Skeletal muscle tissue (tissue), 4 donors: ENCODE data around the gene VTI1A. TPM values are rescaled to one million over a fixed set of nuclear protein-coding genes. Genes with fewer than 3 reads are reported as not detected.

Experiments used
- H3K27ac ChIP-seq: one replicate; pipeline ENCODE4 v1.7.0; 2013; ENCODE audit warnings: mild to moderate bottlenecking, low read depth, low read length, inconsistent platforms
- H3K27me3 ChIP-seq, 3 donors: one replicate each; pipeline ENCODE4 v1.7.0; 2013; ENCODE audit warnings: low read length in 3 of 3; ENCODE audit not compliant: control insufficient read depth in 3 of 3, insufficient read depth in 3 of 3
- H3K36me3 ChIP-seq, 3 donors: one replicate each; pipeline ENCODE4 v1.7.0; 2013; ENCODE audit warnings: low read length in 3 of 3; ENCODE audit not compliant: control insufficient read depth in 3 of 3, insufficient read depth in 3 of 3
- H3K4me1 ChIP-seq, 3 donors: one replicate each; pipeline ENCODE4 v1.7.0; 2013; ENCODE audit warnings: low read length in 3 of 3, mild to moderate bottlenecking in 3 of 3; ENCODE audit not compliant: control insufficient read depth in 3 of 3, insufficient read depth in 3 of 3
- H3K4me3 ChIP-seq, 3 donors: one replicate each; pipeline ENCODE4 v1.7.0; 2013; ENCODE audit warnings: low read length in 3 of 3
- H3K9ac ChIP-seq, 3 donors: one replicate each; pipeline ENCODE4 v1.7.0; 2013; ENCODE audit warnings: low read length in 3 of 3, mild to moderate bottlenecking in 3 of 3, moderate library complexity in 2 of 3, low read depth in 1 of 3
- H3K9me3 ChIP-seq, 3 donors: one replicate each; pipeline ENCODE4 v1.7.0; 2013; ENCODE audit warnings: low read length in 3 of 3; ENCODE audit not compliant: control insufficient read depth in 3 of 3
- total RNA-seq: library from RNA; depleted of rRNA; stranded (reverse); fragments of >200 nt; gene quantifications from one replicate; pipeline ENCODE4 v1.2.3, GENCODE V29; 2014
- donor health status: Osteomylitis.

VTI1A gene
- total RNA-seq, 1 donor from 2014 or later = 18.3 TPM

DNA sequence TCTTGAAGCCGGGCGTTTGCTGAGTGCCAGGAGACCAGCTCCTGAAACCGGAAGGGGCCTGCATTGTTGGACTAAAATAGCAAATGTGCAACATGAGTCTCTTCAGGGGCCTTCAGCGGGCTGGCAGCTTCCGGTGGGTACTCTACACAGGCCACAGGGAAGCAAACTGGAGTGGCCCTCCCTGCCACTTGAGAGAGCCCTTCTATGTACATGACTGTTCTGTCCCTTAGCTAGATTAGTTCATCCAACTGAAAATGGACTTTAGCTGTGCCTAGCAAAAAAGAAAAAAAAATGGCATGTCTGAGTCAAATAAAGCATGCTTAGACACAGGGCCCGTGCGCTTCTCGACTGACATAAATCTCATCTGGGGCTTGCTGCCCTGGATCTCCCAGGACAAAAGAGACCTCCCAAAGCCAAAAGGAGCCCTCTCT, 387.8 kb downstream of the VTI1A start:
- peak overlapping the region in 1 of 3 donors; percentile 12 for H3K4me3 ChIP-seq
- peak overlapping the region in 2 of 3 donors; percentile 24 to 41 for H3K9ac ChIP-seq
- no peaks in the 10 kb centered on the region for H3K27me3 ChIP-seq
- peaks cover 18 to 29% (median 24%) of the 10 kb centered on the region in 3 donors for H3K4me1 ChIP-seq
- H3K36me3 ChIP-seq = no peaks in the 10 kb centered on the region
- peaks cover 0 to 2% (median 0%) of the 10 kb centered on the region in 3 donors for H3K9me3 ChIP-seq
- H3K27ac ChIP-seq = peak overlapping the region; percentile 11

DNA sequence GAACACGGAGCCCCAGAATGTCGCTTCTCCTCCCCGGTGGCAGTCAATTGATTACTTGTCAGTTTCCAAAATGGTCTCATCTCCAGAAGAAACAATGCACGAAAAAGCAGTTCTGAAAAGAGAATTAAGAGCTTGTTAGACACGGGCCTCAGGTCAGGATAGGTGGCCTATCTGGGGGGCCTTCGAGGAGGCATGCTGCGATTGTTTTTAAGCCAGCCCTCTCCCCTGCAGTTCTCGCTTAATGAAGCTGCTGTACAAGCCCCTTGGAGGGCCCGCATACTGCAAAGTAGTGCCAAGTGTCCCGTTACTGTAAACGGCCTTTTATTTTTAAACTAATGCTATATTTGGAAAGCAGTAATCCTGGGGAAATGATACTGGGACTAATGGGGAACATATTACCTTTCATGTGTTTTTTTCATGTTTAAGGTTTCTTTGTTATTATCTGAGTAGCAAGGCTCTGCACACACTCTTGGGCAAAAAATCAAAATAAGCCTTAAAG, 388.3 kb downstream of the VTI1A start:
- peaks cover 0 to 2% (median 0%) of the 10 kb centered on the region in 3 donors for H3K9me3 ChIP-seq
- peaks cover 18 to 29% (median 24%) of the 10 kb centered on the region in 3 donors for H3K4me1 ChIP-seq
- H3K4me3 ChIP-seq = no peak overlapping the region
- H3K27me3 ChIP-seq = no peaks in the 10 kb centered on the region
- peak overlapping the region in 2 of 3 donors; percentile 34 to 41 for H3K9ac ChIP-seq
- no peak overlapping the region for H3K27ac ChIP-seq
- H3K36me3 ChIP-seq = no peaks in the 10 kb centered on the region

DNA sequence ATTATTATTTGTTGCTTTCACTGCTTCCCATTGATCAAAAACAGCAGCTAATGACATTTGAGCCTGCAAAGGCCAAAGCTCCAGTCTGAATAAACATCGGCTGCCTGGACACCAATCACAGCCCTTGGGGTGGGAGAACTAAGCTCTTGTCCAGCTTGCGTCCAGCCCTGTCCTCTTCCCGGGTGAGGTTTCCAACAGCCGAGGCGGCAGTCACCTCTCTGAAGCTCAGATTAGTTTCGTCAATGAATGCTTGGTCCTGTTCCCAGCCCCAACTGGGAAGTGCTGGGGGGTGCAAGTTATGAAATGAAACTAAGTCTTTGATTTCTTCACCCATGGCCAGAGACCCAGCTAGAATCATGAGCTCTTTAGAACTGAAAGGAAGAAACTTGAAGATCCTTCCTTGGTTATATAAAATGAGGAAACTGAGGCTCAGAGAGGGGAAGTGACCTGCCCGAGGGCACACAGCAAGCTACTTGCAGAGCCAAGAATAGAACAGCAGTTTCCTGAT, 389.0 kb downstream of the VTI1A start:
- Histone ChIP-seq H3K9me3 (peaks cover 0 to 2% (median 0%) of the 10 kb centered on the region in 3 donors), H3K4me3 (peak overlapping the region in 2 of 3 donors; percentile 23 to 37), H3K27me3 (no peaks in the 10 kb centered on the region), H3K4me1 (peaks cover 18 to 29% (median 24%) of the 10 kb centered on the region in 3 donors), H3K36me3 (no peaks in the 10 kb centered on the region), H3K9ac (no peak overlapping the region), H3K27ac (peak overlapping the region; percentile 13)

DNA sequence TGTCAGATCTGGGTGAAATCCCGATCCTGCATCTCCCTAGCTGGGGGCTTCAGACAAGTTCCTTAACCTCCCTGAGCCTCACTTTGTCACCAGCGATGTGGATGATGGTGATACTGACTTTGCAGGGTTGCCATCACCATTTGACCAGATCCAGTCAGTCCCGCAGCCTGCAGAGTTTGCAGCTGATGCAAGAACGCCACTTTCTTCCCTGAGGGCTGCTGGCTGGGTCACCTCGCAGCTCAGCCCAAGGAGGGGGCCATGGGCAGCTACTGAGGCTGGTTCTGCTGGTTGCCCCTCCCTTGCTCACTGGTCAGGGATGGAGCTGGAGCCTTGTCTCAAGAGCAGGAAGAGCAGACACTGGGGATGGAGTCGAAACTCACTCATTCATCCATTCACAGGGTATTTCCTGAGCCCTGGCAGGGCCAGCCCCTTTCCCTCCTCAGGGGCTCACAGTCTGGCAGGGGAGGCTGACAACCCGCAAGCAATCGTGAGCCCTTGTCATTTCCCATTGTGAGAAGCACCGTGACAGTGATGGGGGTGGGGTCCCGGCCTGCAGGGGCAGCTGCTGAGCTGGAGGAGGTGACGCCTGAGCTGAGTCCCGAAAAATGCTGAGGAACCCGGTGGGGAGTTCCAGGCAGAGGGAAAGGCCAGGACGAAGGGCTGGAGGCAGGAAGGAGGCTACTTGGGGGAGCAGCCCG, 391.9 kb downstream of the VTI1A start:
- peaks cover 0 to 2% (median 0%) of the 10 kb centered on the region in 3 donors for H3K9me3 ChIP-seq
- H3K4me3 ChIP-seq = no peak overlapping the region
- H3K4me1 ChIP-seq = peaks cover 30 to 39% (median 38%) of the 10 kb centered on the region in 3 donors
- no peak overlapping the region for H3K9ac ChIP-seq
- no peaks in the 10 kb centered on the region for H3K36me3 ChIP-seq
- no peaks in the 10 kb centered on the region for H3K27me3 ChIP-seq
- no peak overlapping the region for H3K27ac ChIP-seq

DNA sequence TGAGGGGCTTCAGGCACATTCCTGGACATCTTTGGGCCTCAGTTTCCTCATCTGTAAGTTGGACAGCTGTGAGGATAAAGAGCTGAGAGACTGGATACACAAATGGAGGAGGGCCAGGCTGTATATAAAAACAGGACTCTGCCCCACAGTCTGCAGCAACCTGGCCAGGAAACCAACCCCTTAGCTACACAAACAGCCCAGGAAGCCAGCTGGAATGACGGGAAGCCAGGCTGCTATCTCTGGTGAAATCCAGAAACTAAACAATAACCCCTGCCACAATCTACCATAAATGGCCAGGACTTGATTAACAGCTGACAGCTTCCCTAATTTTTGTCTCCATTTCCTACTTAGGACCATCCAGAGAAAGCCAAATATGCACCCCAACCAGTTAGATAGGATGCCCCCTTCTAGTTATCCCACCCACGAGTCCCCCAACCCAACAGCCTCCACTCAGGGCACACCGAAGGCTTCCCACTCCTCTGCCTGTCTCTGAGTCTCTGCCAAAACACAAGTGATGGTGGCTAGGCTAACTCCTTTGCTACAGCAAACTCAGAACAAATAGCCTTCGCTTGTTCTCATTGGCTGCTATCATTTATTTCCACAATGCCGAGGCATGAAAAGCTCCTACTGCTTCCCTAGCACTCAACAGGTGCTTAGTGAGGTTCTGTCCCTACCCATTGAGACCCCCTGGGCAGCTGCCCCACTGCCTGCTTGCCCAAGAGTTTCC, 393.1 kb downstream of the VTI1A start:
- Histone ChIP-seq H3K36me3 (no peaks in the 10 kb centered on the region), H3K4me1 (peaks cover 20 to 27% (median 27%) of the 10 kb centered on the region in 3 donors), H3K27me3 (no peaks in the 10 kb centered on the region), H3K9ac (no peak overlapping the region), H3K4me3 (no peak overlapping the region), H3K9me3 (peaks cover 0 to 2% (median 0%) of the 10 kb centered on the region in 3 donors), H3K27ac (no peak overlapping the region)

DNA sequence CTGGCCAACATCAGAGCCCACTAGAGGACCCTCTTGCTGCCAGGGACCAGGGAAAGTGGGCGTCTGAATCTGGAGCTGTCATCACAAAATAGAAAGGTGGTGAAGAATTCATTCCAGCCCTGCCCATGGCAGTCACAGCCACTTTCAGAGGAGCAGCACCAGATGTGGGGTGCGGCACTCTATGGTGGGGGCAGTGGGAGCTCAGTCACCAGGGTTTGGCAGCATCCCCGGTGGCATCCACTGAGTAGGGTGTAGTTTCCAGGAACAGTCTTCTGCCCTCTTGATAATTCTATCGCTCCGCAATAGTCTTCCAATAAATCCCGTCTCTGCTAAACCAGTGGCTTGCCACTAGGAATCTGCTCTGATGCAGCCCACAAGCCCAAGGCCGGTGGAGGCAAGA, 394.5 kb downstream of the VTI1A start:
- H3K9me3 ChIP-seq = peaks cover 0 to 2% (median 0%) of the 10 kb centered on the region in 3 donors
- H3K4me1 ChIP-seq = peaks cover 12 to 18% (median 16%) of the 10 kb centered on the region in 3 donors
- H3K27me3 ChIP-seq = no peaks in the 10 kb centered on the region
- H3K27ac ChIP-seq = no peak overlapping the region
- H3K4me3 ChIP-seq = no peak overlapping the region
- no peak overlapping the region for H3K9ac ChIP-seq
- H3K36me3 ChIP-seq = no peaks in the 10 kb centered on the region

DNA sequence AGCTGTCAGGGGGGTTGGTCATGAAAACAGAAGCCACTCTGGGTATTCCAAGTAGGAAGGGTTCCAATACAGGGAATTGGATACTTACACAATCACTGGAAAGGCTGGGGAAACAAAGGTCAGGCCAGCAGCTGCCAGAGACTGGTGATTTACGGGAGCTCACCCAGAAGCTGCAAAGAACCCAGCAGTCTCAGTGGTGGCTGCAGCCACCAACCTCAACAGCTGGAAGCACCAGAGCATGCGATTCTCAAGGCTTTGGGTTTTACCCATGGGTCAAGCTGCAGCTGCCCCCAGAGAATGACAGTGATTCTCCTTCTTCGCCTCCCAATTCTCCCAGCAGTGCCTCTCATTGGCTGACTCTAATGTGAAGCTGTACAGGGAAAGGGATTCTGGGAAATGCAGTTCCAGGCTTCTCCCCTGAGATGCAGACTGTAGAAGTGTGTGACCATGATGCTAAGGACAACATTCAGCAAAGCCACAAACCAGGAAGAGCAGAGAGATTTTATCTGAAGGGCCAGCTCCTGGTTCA, 395.9 kb downstream of the VTI1A start:
- Histone ChIP-seq H3K27me3 (no peaks in the 10 kb centered on the region), H3K9me3 (peaks cover 0 to 4% (median 0%) of the 10 kb centered on the region in 3 donors), H3K9ac (no peak overlapping the region), H3K4me1 (peaks cover 12 to 18% (median 16%) of the 10 kb centered on the region in 3 donors), H3K4me3 (no peak overlapping the region), H3K27ac (no peak overlapping the region), H3K36me3 (no peaks in the 10 kb centered on the region)

DNA sequence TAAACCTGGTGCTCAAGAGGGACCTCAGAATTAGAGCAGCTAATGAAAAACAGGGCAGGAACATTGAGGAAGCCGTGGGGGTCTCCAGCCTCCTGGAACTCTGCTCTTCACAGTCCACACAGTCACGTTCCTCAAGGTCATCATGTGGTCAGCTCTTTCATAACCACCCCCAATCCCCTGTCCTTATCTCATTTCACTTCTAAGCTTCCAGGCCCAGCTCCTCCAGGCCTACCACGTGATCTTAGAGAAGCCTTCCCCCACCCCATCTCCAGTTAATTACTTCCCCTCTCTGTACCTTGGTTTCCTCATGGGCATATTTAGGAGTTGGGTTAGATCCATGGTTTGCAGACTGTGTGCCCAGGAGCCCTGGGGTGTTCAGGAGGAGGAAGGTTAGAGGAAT, 396.6 kb downstream of the VTI1A start:
- H3K9me3 ChIP-seq = peaks cover 0 to 7% (median 0%) of the 10 kb centered on the region in 3 donors

DNA sequence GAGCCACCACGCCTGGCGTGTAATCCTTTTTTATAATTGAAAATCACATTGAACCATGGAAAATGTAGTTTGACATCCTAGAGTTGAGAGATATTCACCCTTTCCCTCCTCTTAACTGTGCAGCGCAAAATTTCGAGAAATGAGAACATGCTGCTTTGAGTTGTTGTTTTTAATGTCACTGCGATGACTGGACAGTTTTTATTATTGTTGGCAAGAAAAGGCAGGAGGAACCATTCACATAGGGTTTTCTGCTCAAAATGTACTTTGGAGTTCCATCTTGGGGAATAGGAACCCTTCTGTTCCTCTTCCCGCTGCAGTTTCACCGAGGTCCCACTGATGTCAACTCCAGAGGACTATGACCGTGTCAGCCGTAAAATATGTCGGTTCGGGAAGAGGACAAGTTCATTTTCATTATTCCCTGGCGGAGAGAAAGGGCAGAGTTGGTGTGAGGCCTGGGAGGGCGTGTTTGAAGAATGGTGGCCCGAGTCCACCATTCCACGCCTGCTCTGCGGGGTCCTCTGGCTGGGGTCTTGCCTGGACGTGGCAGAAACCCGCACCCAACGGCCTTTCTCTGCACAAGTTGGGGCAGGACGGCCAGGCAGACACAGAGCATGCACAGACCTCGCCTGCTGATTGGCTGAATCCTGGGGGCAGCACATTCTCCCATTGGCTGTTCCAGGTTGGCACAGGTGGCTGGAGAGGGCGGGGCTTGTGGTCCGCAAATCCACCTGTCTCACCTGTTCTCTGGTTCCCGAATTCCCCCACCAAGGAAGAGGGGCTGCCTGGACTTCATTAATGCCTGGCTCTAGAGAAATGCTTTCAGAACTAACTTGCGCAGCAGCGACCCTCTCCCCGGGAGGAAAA, 397.9 kb downstream of the VTI1A start:
- H3K4me1 ChIP-seq = peaks cover 12 to 18% (median 16%) of the 10 kb centered on the region in 3 donors
- H3K9ac ChIP-seq = no peak overlapping the region
- H3K36me3 ChIP-seq = no peaks in the 10 kb centered on the region
- H3K27me3 ChIP-seq = no peaks in the 10 kb centered on the region
- no peak overlapping the region for H3K4me3 ChIP-seq
- no peak overlapping the region for H3K27ac ChIP-seq
- H3K9me3 ChIP-seq = peaks cover 0 to 5% (median 0%) of the 10 kb centered on the region in 3 donors

More for the DNA sequence above, 396.6 kb downstream of the VTI1A start:
- Histone ChIP-seq H3K36me3 (no peaks in the 10 kb centered on the region), H3K4me3 (no peak overlapping the region), H3K4me1 (peaks cover 12 to 18% (median 16%) of the 10 kb centered on the region in 3 donors), H3K9ac (no peak overlapping the region), H3K27ac (no peak overlapping the region), H3K27me3 (no peaks in the 10 kb centered on the region)
